ENCODE results near the gene C10orf105. TPM values are rescaled to one million over a fixed set of nuclear protein-coding genes. Genes with fewer than 3 reads are reported as not detected.

The C10orf105 gene
- total RNA-seq, 4 donors from 2014 or later = 0.07 to 1.2 TPM; not detected in 2

- no peaks in the 10 kb centered on the region for H3K9me3 ChIP-seq
- H3K4me3 ChIP-seq = no peak overlapping the region
- intact Hi-C loops (cut with DNase I; ENCODE audit: low total_unique reads) = loop anchor here (10.0 kb wide), 1 partner anchor 307 kb away; the partner anchor contains the start of gene CDH23
- TF ChIP-seq CTCF (IDR thresholded peaks at IDR 0.05) (no peak), POLR2A (IDR thresholded peaks at IDR 0.05) (no peak)
- H3K36me3 ChIP-seq = no peaks in the 10 kb centered on the region
- no peak for DNase-seq
- H3K27me3 ChIP-seq = no peaks in the 10 kb centered on the region
- H3K27ac ChIP-seq = no peak overlapping the region
- H3K4me1 ChIP-seq = no peaks in the 10 kb centered on the region
These were observed 18.0 kb downstream of the C10orf105 start for GRCh38 chr10:71701496-71702132.

- no peaks in the 10 kb centered on the region for H3K4me1 ChIP-seq
- no peak overlapping the region for H3K27ac ChIP-seq
- no peak for DNase-seq
- H3K4me3 ChIP-seq = no peak overlapping the region
- no peaks in the 10 kb centered on the region for H3K36me3 ChIP-seq
- intact Hi-C loops (cut with DNase I; ENCODE audit: low total_unique reads) = loop anchor here (10.0 kb wide), 1 partner anchor 306 kb away; the partner anchor contains the start of gene CDH23
- no peaks in the 10 kb centered on the region for H3K27me3 ChIP-seq
- TF ChIP-seq CTCF (IDR thresholded peaks at IDR 0.05) = no peak
- TF ChIP-seq POLR2A (IDR thresholded peaks at IDR 0.05) = no peak
- no peaks in the 10 kb centered on the region for H3K9me3 ChIP-seq
These were observed 18.7 kb downstream of the C10orf105 start for GRCh38 chr10:71700731-71701368.

- intact Hi-C loops (cut with DNase I; ENCODE audit: low total_unique reads) = no loop called here
- no peak for DNase-seq
- TF ChIP-seq CTCF (IDR thresholded peaks at IDR 0.05) (no peak), POLR2A (IDR thresholded peaks at IDR 0.05) (no peak)
- no peaks in the 10 kb centered on the region for H3K36me3 ChIP-seq
- no peak overlapping the region for H3K4me3 ChIP-seq
- no peaks in the 10 kb centered on the region for H3K27me3 ChIP-seq
- H3K4me1 ChIP-seq = no peaks in the 10 kb centered on the region
- no peak overlapping the region for H3K27ac ChIP-seq
- no peaks in the 10 kb centered on the region for H3K9me3 ChIP-seq
These were observed 20.8 kb downstream of the C10orf105 start for GRCh38 chr10:71698737-71699136.

GRCh38 chr10:71697938-71698709 is 21.5 kb downstream of the C10orf105 start:
- intact Hi-C loops (cut with DNase I; ENCODE audit: low total_unique reads) = no loop called here
- TF ChIP-seq CTCF (IDR thresholded peaks at IDR 0.05) (no peak), POLR2A (IDR thresholded peaks at IDR 0.05) (no peak)
- Histone ChIP-seq H3K4me3 (no peak overlapping the region), H3K27me3 (no peaks in the 10 kb centered on the region), H3K27ac (no peak overlapping the region), H3K4me1 (no peaks in the 10 kb centered on the region), H3K9me3 (no peaks in the 10 kb centered on the region), H3K36me3 (no peaks in the 10 kb centered on the region)
- no peak for DNase-seq

All from uterus (tissue), 4 donors.